ENCODE results near the gene PPP1R37. TPM values are rescaled to one million over a fixed set of nuclear protein-coding genes. Genes with fewer than 3 reads are reported as not detected.

Gene PPP1R37
- polyA plus RNA-seq, 1 experiment: 16.1 TPM

DNA sequence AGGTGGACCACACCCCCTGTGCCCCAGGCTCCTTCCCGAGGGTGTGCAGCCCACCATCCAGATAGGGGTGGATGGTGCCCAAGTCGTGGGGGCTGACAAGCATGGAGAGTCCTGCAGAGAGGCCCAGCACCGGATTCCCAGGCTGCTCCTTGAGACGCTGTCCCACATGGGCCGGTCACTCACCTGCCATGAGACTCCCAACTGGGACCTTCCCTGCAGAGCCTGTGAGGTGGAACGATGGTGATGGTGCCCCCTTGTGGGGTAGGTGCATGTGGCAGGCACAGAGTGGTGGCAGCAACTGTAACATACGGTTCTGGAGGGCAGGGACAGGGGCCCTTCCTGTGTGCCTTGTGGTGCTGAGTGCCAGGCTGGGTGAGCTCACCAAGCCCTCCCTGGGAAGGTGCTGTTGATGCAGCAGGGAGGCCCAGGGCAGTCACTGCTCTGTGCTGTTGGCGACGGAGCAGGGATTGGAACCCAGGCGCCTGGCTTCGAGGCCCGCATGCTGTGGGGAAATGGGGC is 33.1 kb downstream of the PPP1R37 start:
- Histone ChIP-seq H3K36me3 (ENCODE audit: control insufficient read depth, insufficient read depth, low read length) (peaks cover 1% of the 10 kb centered on the region), H3K27me3 (ENCODE audit: control insufficient read depth, insufficient read depth, low read length) (no peaks in the 10 kb centered on the region), H3K4me3 (ENCODE audit: low read depth, low read length) (no peak overlapping the region)
- POLR2A ChIA-PET: no interaction called here
- TF ChIP-seq, protein P1, sequence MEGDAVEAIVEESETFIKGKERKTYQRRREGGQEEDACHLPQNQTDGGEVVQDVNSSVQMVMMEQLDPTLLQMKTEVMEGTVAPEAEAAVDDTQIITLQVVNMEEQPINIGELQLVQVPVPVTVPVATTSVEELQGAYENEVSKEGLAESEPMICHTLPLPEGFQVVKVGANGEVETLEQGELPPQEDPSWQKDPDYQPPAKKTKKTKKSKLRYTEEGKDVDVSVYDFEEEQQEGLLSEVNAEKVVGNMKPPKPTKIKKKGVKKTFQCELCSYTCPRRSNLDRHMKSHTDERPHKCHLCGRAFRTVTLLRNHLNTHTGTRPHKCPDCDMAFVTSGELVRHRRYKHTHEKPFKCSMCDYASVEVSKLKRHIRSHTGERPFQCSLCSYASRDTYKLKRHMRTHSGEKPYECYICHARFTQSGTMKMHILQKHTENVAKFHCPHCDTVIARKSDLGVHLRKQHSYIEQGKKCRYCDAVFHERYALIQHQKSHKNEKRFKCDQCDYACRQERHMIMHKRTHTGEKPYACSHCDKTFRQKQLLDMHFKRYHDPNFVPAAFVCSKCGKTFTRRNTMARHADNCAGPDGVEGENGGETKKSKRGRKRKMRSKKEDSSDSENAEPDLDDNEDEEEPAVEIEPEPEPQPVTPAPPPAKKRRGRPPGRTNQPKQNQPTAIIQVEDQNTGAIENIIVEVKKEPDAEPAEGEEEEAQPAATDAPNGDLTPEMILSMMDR (IDR thresholded peaks at IDR 0.05; ENCODE audit: insufficient read depth, low read depth, low read length): peak; percentile 84
- CTCF ChIA-PET: interaction anchor here (0.6 to 2.6 kb wide), 13 partner anchors 9 to 126 kb away, joined by 3 to 18 read pairs (median 4); partner anchors contain the start of genes BLOC1S3 and TRAPPC6A
- DNase-seq (ENCODE audit: low read depth): no peak

DNA sequence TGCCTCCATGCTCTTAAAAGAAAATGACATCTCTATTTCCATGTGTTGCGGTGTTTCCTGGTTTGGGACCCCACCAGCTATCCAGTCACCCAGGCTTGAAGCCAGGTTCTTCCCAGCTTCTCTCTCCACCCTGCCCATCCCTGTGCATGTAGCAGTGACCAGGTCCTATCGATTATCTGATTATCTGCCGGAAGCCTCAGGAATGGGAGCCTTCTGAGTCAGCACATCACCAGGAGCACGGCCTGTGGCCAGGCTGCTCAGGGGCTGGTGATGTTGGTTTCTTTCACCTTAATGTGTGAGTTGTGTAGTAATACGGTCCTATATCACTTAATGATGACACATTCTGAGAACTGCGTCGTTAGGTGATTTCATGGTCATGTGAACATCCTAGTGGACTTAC is 33.7 kb downstream of the PPP1R37 start:
- ChIA-PET POLR2A (no interaction called here), CTCF (interaction anchor here (0.6 to 2.6 kb wide), 9 partner anchors 12 to 35 kb away, joined by 3 to 15 read pairs (median 4); no protein-coding TSS in a partner anchor)
- no peak for DNase-seq (ENCODE audit: low read depth)
- Histone ChIP-seq H3K36me3 (ENCODE audit: control insufficient read depth, insufficient read depth, low read length) (peaks cover 1% of the 10 kb centered on the region), H3K4me3 (ENCODE audit: low read depth, low read length) (no peak overlapping the region), H3K27me3 (ENCODE audit: control insufficient read depth, insufficient read depth, low read length) (no peaks in the 10 kb centered on the region)
- TF ChIP-seq, protein P1 (IDR thresholded peaks at IDR 0.05; ENCODE audit: insufficient read depth, low read depth, low read length): no peak

GRCh38 chr19:45128146-45128545 is 35.2 kb downstream of the PPP1R37 start:
- no peak for DNase-seq (ENCODE audit: low read depth)
- CTCF ChIA-PET: interaction anchor here (1.1 kb wide), 1 partner anchor 10 kb away, joined by 3 read pairs; no protein-coding TSS in a partner anchor
- POLR2A ChIA-PET: no interaction called here
- Histone ChIP-seq H3K4me3 (ENCODE audit: low read depth, low read length) (no peak overlapping the region), H3K27me3 (ENCODE audit: control insufficient read depth, insufficient read depth, low read length) (no peaks in the 10 kb centered on the region), H3K36me3 (ENCODE audit: control insufficient read depth, insufficient read depth, low read length) (peaks cover 1% of the 10 kb centered on the region; the same call in 1 of the 2 replicates)
- TF ChIP-seq, protein P1 (IDR thresholded peaks at IDR 0.05; ENCODE audit: insufficient read depth, low read depth, low read length): no peak

- no peak overlapping the region for H3K4me3 ChIP-seq (ENCODE audit: low read depth, low read length)
- peaks cover 1% of the 10 kb centered on the region; the same call in 1 of the 2 replicates for H3K36me3 ChIP-seq (ENCODE audit: control insufficient read depth, insufficient read depth, low read length)
- TF ChIP-seq, protein P1 (IDR thresholded peaks at IDR 0.05; ENCODE audit: insufficient read depth, low read depth, low read length): no peak
- ChIA-PET CTCF (interaction anchor here (1.1 kb wide), 1 partner anchor 11 kb away, joined by 3 read pairs; no protein-coding TSS in a partner anchor), POLR2A (no interaction called here)
- no peaks in the 10 kb centered on the region for H3K27me3 ChIP-seq (ENCODE audit: control insufficient read depth, insufficient read depth, low read length)
- no peak for DNase-seq (ENCODE audit: low read depth)
Observed at GRCh38 chr19:45128806-45129205, 35.8 kb downstream of the PPP1R37 start.

DNA sequence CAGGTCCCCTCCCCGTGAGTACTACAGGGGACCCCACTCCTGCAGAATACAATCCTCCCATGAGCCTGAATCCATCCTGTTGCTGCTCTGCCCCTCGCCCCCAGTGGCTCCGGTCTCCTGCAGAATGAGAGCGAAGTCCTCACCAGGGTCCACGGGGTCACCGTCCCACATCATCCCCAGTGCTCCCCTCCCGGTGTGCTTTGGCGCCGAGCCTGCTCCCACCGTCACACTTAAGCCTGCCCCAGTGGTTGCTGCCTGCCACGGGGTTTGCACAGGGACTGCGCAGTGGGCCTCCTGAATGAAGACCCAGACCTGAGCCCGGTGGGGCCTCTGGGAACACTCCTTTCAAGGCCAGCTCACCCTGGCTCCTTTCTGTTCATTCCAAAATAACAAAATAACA is 37.3 kb downstream of the PPP1R37 start:
- CTCF ChIA-PET: interaction anchor here (1.0 to 1.2 kb wide), 2 partner anchors 17 to 27 kb away, joined by 3 to 4 read pairs; no protein-coding TSS in a partner anchor
- TF ChIP-seq, protein P1 (IDR thresholded peaks at IDR 0.05; ENCODE audit: insufficient read depth, low read depth, low read length): no peak
- no peaks in the 10 kb centered on the region for H3K27me3 ChIP-seq (ENCODE audit: control insufficient read depth, insufficient read depth, low read length)
- H3K4me3 ChIP-seq (ENCODE audit: low read depth, low read length): no peak overlapping the region
- DNase-seq (ENCODE audit: low read depth): no peak
- H3K36me3 ChIP-seq (ENCODE audit: control insufficient read depth, insufficient read depth, low read length): peaks cover 3% of the 10 kb centered on the region; the same call in 1 of the 2 replicates
- POLR2A ChIA-PET: no interaction called here

Measured in BJ (cell line).